ENCODE measurements around the gene CCDC150.

CCDC150 gene

GRCh38 chr2:196747400-196747799 is 107.9 kb downstream of the CCDC150 start:
- TF ChIP-seq GATA1 (IDR thresholded peaks at IDR 0.05; ENCODE audit: low read depth, low read length): no peak
- TF ChIP-seq POLR2A (IDR thresholded peaks at IDR 0.05; ENCODE audit: low read length): no peak
- DNase-seq: no peak

- no peak for DNase-seq
- TF ChIP-seq POLR2A (IDR thresholded peaks at IDR 0.05; ENCODE audit: low read length): no peak
- no peak for TF ChIP-seq GATA1 (IDR thresholded peaks at IDR 0.05; ENCODE audit: low read depth, low read length)
Observed at GRCh38 chr2:196748123-196748522, 108.6 kb downstream of the CCDC150 start.

- no peak for TF ChIP-seq POLR2A (IDR thresholded peaks at IDR 0.05; ENCODE audit: low read length)
- TF ChIP-seq GATA1 (IDR thresholded peaks at IDR 0.05; ENCODE audit: low read depth, low read length): no peak
Observed at GRCh38 chr2:196750291-196750923, 110.9 kb downstream of the CCDC150 start.

GRCh38 chr2:196750977-196751631 is 111.6 kb downstream of the CCDC150 start:
- DNase-seq: peak; percentile 63 to 67
- TF ChIP-seq GATA1 (IDR thresholded peaks at IDR 0.05; ENCODE audit: low read depth, low read length) (no peak), POLR2A (IDR thresholded peaks at IDR 0.05; ENCODE audit: low read length) (no peak)

More at GRCh38 chr2:196750291-196750923, 110.9 kb downstream of the CCDC150 start:
- DNase-seq: no peak

GRCh38 chr2:196758474-196759377 is 119.2 kb downstream of the CCDC150 start:
- TF ChIP-seq POLR2A (IDR thresholded peaks at IDR 0.05; ENCODE audit: low read length): no peak
- no peak for TF ChIP-seq GATA1 (IDR thresholded peaks at IDR 0.05; ENCODE audit: low read depth, low read length)
- DNase-seq: no peak

- DNase-seq: no peak
Observed at GRCh38 chr2:196759378-196759706, 119.8 kb downstream of the CCDC150 start.

GRCh38 chr2:196767101-196767500 is 127.6 kb downstream of the CCDC150 start:
- no peak for TF ChIP-seq POLR2A (IDR thresholded peaks at IDR 0.05; ENCODE audit: low read length)
- no peak for TF ChIP-seq GATA1 (IDR thresholded peaks at IDR 0.05; ENCODE audit: low read depth, low read length)
- no peak for DNase-seq

More at GRCh38 chr2:196759378-196759706, 119.8 kb downstream of the CCDC150 start:
- no peak for TF ChIP-seq GATA1 (IDR thresholded peaks at IDR 0.05; ENCODE audit: low read depth, low read length)
- TF ChIP-seq POLR2A (IDR thresholded peaks at IDR 0.05; ENCODE audit: low read length): no peak
